GM23248 (cell line): ENCODE results near the gene IFNAR2. TPM values are rescaled to one million over a fixed set of nuclear protein-coding genes. Genes with fewer than 3 reads are reported as not detected.

Source experiments
- DNase-seq: peaks from one replicate; pipeline ENCODE4 v3.0.0-alpha.2; 2015
- H2AFZ ChIP-seq: fragments of 200-600 bp; sonication (generic); 2 replicates; pipeline ENCODE4 v1.6.1; 2016; ENCODE audit warnings: antibody characterized with exemption
- H3F3A ChIP-seq: fragments of 200-600 bp; sonication (generic); 2 replicates; pipeline ENCODE4 v1.6.1; 2016; ENCODE audit warnings: mild to moderate bottlenecking, antibody characterized with exemption, mixed run types; ENCODE audit not compliant: insufficient read depth
- H3K27ac ChIP-seq: fragments of 200-600 bp; sonication (generic); 2 replicates; pipeline ENCODE4 v1.5.1; 2016; ENCODE audit warnings: mild to moderate bottlenecking
- H3K27me3 ChIP-seq: fragments of 200-600 bp; sonication (generic); replicated peaks from 2 replicates; pipeline ENCODE4 v1.6.1; 2016; ENCODE audit warnings: mild to moderate bottlenecking; ENCODE audit not compliant: insufficient read depth
- H3K36me3 ChIP-seq: fragments of 200-600 bp; sonication (generic); 2 replicates; pipeline ENCODE4 v1.6.1; 2016; ENCODE audit warnings: low read depth, mild to moderate bottlenecking
- H3K4me1 ChIP-seq: fragments of 200-600 bp; sonication (generic); 2 replicates; pipeline ENCODE4 v1.6.1; 2016; ENCODE audit warnings: mild to moderate bottlenecking; ENCODE audit not compliant: insufficient read depth
- H3K4me2 ChIP-seq: fragments of 200-600 bp; sonication (generic); one replicate; pipeline ENCODE4 v1.6.1; 2016; ENCODE audit warnings: mild to moderate bottlenecking; ENCODE audit not compliant: unreplicated experiment
- H3K4me3 ChIP-seq: fragments of 200-600 bp; sonication (generic); 2 replicates; pipeline ENCODE4 v1.5.1; 2016; ENCODE audit warnings: mild to moderate bottlenecking
- H3K79me2 ChIP-seq: fragments of 200-600 bp; sonication (generic); 2 replicates; pipeline ENCODE4 v1.6.1; 2016; ENCODE audit warnings: mild to moderate bottlenecking; ENCODE audit not compliant: insufficient read depth
- H3K9ac ChIP-seq: fragments of 200-600 bp; sonication (generic); 2 replicates; pipeline ENCODE4 v1.6.1; 2016; ENCODE audit warnings: mild to moderate bottlenecking
- H3K9me2 ChIP-seq: fragments of 200-600 bp; sonication (generic); 2 replicates; pipeline ENCODE4 v1.6.1; 2016; ENCODE audit warnings: mixed run types, mild to moderate bottlenecking, moderate library complexity; ENCODE audit not compliant: insufficient read depth
- H3K9me3 ChIP-seq: fragments of 200-600 bp; sonication (generic); one replicate; pipeline ENCODE4 v1.6.1; 2017; ENCODE audit warnings: low read depth
- H4K20me1 ChIP-seq: fragments of 200-600 bp; sonication (generic); 2 replicates; pipeline ENCODE4 v1.6.0; 2016; ENCODE audit not compliant: insufficient read depth
- EZH2 ChIP-seq: fragments of 200-600 bp; sonication (generic); IDR thresholded peaks from 2 replicates; pipeline ENCODE4 v1.6.1; 2018; ENCODE audit warnings: antibody characterized with exemption, mild to moderate bottlenecking; ENCODE audit not compliant: insufficient read depth, poor library complexity, severe bottlenecking
- EZH2phosphoT487 ChIP-seq: fragments of 200-600 bp; sonication (generic); IDR thresholded peaks from 2 replicates; pipeline ENCODE4 v1.6.1; 2018; ENCODE audit warnings: antibody characterized with exemption, moderate library complexity, mild to moderate bottlenecking, low read depth; ENCODE audit not compliant: insufficient read depth
- WGBS, 2 experiments: methylation state at CpG; one replicate each; pipeline ENCODE4 v1.1.6; 2015 to 2017; ENCODE audit warnings: low lambda C conversion rate in 2 of 2, low coverage in 1 of 2; ENCODE audit errors: missing lambda C conversion rate in 2 of 2; 5-methylcytosine and 5-hydroxymethylcytosine counted together
- in situ Hi-C: fragments of 300-500 bp; cut with MboI; formaldehyde crosslinking; loops from 2 replicates; pipeline ENCODE4 v1.15.0; 2020
- polyA plus RNA-seq: library from polyadenylated mRNA; unstranded; fragments of >200 nt; fragmentation: Nextera tagmentation; extraction: Ambion mirVana; gene quantifications from 2 replicates; pipeline ENCODE4 v1.2.1, GENCODE V29; 2016
- total RNA-seq: library from RNA; depleted of rRNA; stranded (reverse); fragments of >200 nt; shearing (Covaris generic); gene quantifications from 2 replicates; pipeline ENCODE4 v1.2.3, GENCODE V29; 2014

The IFNAR2 gene
- total and polyA plus RNA-seq, 2 experiments from 2014 or later: 4.0 to 21.8 TPM

DNA sequence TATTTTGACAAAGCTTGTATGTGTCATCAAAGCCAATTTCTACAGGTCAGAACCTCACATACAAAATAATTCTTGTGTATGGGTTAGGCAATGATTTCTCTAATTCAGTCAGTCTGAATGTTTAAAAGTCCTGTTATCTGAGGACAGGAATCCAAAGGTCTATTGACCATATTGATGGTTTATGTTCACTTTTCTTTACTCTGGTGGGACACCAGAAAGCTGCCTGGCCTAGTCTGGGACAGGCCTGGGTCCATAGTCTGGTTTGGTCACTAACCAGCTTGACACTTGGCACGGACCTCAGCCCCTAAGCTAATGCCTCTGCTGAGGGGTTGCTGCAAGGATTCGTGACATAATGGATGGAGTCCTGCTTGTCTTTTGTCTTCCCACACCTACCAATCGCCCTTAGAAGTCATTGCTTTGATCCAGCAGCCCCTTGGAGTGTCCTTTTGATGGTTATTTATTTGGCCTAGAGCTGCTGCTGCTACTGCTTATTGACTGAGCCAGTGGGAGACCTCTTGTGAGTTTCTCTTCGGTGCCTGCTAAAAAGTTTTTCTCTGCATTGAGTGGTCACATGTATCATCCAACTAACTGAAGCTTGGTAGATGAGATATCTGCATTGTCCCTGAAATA is 15.7 kb downstream of the IFNAR2 start:
- WGBS, 2 experiments: 98 to 99% methylated on average over 4 of the region's 4 CpGs
- Histone ChIP-seq H3K4me3 (no peak overlapping the region), H3K4me2 (no peak overlapping the region), H3K9me2 (no peaks in the 10 kb centered on the region), H3K9me3 (no peaks in the 10 kb centered on the region), H3K9ac (no peak overlapping the region), H4K20me1 (no peaks in the 10 kb centered on the region), H3K27ac (no peak overlapping the region), H3K27me3 (no peaks in the 10 kb centered on the region), H2AFZ (no peak overlapping the region), H3K4me1 (no peaks in the 10 kb centered on the region), H3F3A (no peaks in the 10 kb centered on the region), H3K79me2 (peaks cover under 1% of the 10 kb centered on the region; the same call in 1 of the 2 replicates), H3K36me3 (peaks cover 8% of the 10 kb centered on the region; the same call in 1 of the 2 replicates)
- no peak for DNase-seq
- TF ChIP-seq EZH2phosphoT487: no peak
- TF ChIP-seq EZH2: no peak
- in situ Hi-C loops: no loop called here

DNA sequence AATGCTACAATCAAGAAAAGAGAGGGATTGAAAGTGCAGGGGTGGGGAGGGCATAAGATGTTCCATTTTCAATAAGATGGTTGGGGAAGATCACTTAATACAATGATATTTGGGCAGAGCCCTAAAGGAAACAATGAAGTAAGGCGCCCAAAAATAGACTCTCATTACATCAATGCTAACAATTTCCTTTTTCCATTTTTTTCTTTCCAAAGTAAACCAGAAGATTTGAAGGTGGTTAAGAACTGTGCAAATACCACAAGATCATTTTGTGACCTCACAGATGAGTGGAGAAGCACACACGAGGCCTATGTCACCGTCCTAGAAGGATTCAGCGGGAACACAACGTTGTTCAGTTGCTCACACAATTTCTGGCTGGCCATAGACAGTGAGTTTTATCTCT is 16.8 kb downstream of the IFNAR2 start:
- peaks cover 8% of the 10 kb centered on the region; the same call in 1 of the 2 replicates for H3K36me3 ChIP-seq
- no peaks in the 10 kb centered on the region; the same call in 1 of the 2 replicates for H3K79me2 ChIP-seq
- H3K4me3 ChIP-seq: no peak overlapping the region
- no peaks in the 10 kb centered on the region for H3F3A ChIP-seq
- in situ Hi-C loops: no loop called here
- no peaks in the 10 kb centered on the region for H3K4me1 ChIP-seq
- no peak overlapping the region for H2AFZ ChIP-seq
- no peak overlapping the region for H3K9ac ChIP-seq
- no peak for DNase-seq
- H3K27ac ChIP-seq: no peak overlapping the region
- no peaks in the 10 kb centered on the region for H3K9me2 ChIP-seq
- WGBS, 2 experiments: 90 to 94% methylated on average over 5 of the region's 5 CpGs
- no peaks in the 10 kb centered on the region for H3K9me3 ChIP-seq
- H3K4me2 ChIP-seq: no peak overlapping the region
- H4K20me1 ChIP-seq: no peaks in the 10 kb centered on the region
- H3K27me3 ChIP-seq: no peaks in the 10 kb centered on the region
- TF ChIP-seq EZH2phosphoT487 (no peak), EZH2 (no peak)

DNA sequence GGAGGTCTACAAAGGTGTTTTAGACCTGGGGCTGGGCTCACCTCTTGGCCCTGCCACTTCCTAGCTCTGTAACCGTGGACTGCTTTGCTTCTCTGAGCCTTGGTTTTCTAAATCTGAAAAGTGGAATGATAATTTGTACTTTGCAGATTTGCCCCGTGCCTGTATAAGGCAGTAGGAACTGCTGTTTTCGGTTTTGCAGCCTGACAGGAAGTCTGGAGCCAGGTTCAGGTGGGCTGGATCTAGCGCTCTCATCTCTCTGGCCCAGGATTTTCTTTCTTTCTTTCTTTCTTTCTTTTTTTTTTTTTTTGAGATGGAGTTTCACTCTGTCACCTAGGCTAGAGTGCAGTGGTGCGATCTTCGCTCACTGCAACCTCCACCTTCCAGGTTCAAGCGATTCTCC is 17.2 kb downstream of the IFNAR2 start:
- no peaks in the 10 kb centered on the region for H3F3A ChIP-seq
- no peak for DNase-seq
- H3K36me3 ChIP-seq: peaks cover 8% of the 10 kb centered on the region; the same call in 1 of the 2 replicates
- H3K9me2 ChIP-seq: no peaks in the 10 kb centered on the region
- H3K9me3 ChIP-seq: no peaks in the 10 kb centered on the region
- no peak overlapping the region for H2AFZ ChIP-seq
- H4K20me1 ChIP-seq: no peaks in the 10 kb centered on the region
- no peaks in the 10 kb centered on the region; the same call in 1 of the 2 replicates for H3K79me2 ChIP-seq
- no peaks in the 10 kb centered on the region for H3K4me1 ChIP-seq
- WGBS, 2 experiments: 97 to 99% methylated on average over 6 to 7 of the region's 7 CpGs
- no peak overlapping the region for H3K4me2 ChIP-seq
- in situ Hi-C loops: no loop called here
- H3K4me3 ChIP-seq: no peak overlapping the region
- no peak overlapping the region for H3K27ac ChIP-seq
- H3K9ac ChIP-seq: no peak overlapping the region
- H3K27me3 ChIP-seq: no peaks in the 10 kb centered on the region
- no peak for TF ChIP-seq EZH2
- no peak for TF ChIP-seq EZH2phosphoT487

DNA sequence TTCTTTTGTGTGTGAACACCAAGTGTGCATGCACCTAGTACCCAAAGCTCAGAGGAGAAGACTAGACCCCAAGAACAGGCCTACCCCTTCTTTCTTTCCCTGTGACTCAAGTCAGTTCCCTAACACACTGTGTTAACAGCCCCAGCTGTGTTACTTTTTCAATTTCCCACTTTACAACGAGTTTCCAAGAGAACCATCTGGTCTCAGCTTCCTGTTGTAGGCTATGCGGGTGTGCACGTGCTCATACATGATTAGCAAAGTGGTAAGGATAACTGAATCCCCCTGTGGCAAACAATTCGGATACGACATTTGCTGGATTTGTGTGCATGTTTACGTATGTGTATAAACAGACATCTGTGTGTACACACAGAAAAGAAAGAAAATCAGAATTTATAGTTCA is 17.9 kb downstream of the IFNAR2 start:
- in situ Hi-C loops: no loop called here
- no peak for DNase-seq
- no peaks in the 10 kb centered on the region for H3K9me3 ChIP-seq
- no peak overlapping the region for H2AFZ ChIP-seq
- H3K36me3 ChIP-seq: peaks cover 14% of the 10 kb centered on the region; the same call in 1 of the 2 replicates
- no peaks in the 10 kb centered on the region for H3K9me2 ChIP-seq
- H3K79me2 ChIP-seq: no peaks in the 10 kb centered on the region
- no peaks in the 10 kb centered on the region for H4K20me1 ChIP-seq
- TF ChIP-seq EZH2phosphoT487 (no peak), EZH2 (no peak)
- no peaks in the 10 kb centered on the region for H3K27me3 ChIP-seq
- H3K27ac ChIP-seq: no peak overlapping the region
- H3K4me3 ChIP-seq: no peak overlapping the region
- H3F3A ChIP-seq: no peaks in the 10 kb centered on the region
- WGBS, 2 experiments: 70 to 80% methylated on average over 6 of the region's 6 CpGs
- H3K4me1 ChIP-seq: no peaks in the 10 kb centered on the region
- no peak overlapping the region for H3K9ac ChIP-seq
- no peak overlapping the region for H3K4me2 ChIP-seq
